GM12874 (cell line): Measurements from ENCODE around the gene MFSD2B.

ENCODE experiments used
- TF ChIP-seq, protein P1 (sequence below): IDR thresholded peaks from 2 replicates; pipeline ENCODE4 v1.5.1; 2011; ENCODE audit warnings: low read depth, mild to moderate bottlenecking, control low read depth, low read length, moderate library complexity; ENCODE audit not compliant: insufficient read depth

Gene MFSD2B

DNA sequence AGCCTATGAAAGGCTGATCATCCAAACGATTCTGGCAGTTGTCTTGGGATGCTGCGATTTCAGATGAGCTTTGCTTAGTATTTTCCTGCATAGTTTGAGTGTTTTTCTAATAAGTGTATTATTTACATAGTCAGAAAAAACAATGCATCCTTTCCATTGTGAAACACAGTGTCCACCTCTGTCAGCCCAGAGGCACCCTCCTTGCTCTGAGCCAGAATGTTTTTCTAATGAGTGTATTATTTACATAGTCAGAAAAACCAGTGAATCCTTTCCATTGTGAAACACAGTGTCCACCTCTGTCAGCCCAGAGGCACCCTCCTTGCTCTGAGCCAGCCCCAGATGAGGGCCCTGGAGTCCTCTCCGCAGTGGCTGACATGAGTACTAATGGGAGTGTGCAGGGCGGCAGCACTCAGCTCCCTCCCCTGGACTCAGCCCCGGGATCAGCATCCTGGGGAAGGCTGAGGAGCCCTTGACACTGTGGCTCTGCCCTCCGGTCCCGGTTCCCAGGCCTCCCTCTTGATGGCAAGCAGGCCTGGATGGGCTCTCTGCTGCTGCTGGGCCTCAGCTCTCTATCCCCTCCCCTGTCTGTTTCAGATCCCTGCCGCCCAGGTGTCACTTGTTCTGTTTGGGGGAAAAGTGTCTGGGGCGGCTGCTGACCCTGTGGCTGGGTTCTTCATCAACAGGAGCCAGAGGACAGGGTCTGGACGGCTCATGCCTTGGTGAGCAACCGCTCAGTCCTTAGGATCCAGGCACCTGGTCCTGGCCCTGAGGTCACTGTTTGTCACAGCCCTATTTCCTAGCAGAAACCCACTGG is 5.9 kb downstream of the MFSD2B start:
- TF ChIP-seq, protein P1, sequence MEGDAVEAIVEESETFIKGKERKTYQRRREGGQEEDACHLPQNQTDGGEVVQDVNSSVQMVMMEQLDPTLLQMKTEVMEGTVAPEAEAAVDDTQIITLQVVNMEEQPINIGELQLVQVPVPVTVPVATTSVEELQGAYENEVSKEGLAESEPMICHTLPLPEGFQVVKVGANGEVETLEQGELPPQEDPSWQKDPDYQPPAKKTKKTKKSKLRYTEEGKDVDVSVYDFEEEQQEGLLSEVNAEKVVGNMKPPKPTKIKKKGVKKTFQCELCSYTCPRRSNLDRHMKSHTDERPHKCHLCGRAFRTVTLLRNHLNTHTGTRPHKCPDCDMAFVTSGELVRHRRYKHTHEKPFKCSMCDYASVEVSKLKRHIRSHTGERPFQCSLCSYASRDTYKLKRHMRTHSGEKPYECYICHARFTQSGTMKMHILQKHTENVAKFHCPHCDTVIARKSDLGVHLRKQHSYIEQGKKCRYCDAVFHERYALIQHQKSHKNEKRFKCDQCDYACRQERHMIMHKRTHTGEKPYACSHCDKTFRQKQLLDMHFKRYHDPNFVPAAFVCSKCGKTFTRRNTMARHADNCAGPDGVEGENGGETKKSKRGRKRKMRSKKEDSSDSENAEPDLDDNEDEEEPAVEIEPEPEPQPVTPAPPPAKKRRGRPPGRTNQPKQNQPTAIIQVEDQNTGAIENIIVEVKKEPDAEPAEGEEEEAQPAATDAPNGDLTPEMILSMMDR: no peak

DNA sequence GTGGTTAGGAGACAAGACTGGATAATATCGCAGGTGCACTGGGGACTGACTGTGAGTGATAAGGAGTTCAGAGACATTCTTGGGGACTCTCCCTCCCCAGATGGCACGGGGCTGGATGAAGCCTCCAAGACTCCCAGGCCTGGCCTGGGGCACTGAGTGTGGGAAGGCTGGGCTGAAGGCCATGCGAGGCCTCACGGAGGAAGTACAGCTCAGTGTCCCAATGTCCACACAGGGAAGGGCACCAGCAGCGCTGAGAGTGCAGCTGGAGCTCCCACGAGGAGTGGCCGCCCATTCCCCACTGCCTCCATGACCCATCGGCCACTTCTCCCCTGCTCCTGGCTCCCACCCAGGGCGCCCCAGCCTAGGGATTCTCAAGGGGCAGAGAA is 6.5 kb downstream of the MFSD2B start:
- TF ChIP-seq, protein P1: no peak

DNA sequence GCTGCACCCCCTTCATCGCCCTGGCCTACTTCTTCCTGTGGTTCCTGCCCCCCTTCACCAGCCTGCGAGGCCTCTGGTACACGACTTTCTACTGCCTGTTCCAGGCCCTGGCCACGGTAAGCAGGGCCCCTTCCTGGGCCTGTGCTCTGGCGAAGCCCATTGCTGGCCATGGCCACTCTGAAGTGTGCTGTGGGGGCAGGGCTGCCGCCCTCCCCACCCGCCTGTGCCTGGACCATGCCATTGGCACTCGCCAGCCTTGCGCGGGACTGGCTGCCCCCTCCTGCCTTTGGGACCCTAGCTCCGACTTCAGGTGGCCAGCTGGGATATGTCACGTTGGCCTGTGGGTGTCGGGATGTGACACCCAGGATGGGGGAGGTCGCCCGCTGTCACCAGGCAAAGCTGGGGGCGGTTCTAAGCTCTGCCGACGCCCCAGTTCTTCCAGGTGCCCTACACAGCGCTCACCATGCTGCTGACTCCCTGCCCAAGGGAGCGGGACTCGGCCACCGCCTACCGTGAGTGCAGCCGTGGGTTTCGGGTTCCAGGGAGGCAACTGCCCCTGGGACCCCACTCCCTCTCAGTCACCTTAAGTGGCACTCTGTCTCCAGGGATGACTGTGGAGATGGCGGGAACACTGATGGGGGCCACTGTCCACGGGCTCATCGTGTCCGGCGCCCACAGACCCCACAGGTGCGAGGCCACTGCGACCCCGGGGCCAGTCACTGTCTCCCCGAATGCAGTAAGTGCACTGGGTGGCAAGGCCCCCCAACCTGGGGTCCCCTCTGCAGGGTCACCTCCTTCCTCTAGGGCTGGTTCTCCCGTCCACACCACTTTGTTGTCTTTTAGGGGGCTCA is 7.2 kb downstream of the MFSD2B start:
- TF ChIP-seq, protein P1: no peak

DNA sequence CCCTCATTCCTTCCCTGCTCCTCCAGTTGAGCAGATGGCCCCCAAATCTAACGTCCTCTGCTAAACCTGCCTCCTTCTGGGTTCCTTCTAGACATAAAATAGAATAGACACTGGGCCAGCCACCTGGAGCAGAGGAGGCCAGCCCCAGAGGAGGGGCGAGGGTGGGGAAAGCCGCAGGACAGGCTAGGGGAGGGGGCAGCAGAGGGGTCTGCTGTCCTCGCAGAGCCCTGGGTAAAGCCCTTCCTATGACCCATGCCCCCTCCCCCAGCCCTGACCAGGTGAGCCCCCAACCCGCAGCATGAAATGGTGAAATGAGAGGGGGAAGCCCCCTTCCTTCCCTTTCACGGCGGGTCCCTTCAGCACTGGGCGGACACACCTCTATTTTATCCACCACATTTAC is 7.8 kb downstream of the MFSD2B start:
- TF ChIP-seq, protein P1: no peak

DNA sequence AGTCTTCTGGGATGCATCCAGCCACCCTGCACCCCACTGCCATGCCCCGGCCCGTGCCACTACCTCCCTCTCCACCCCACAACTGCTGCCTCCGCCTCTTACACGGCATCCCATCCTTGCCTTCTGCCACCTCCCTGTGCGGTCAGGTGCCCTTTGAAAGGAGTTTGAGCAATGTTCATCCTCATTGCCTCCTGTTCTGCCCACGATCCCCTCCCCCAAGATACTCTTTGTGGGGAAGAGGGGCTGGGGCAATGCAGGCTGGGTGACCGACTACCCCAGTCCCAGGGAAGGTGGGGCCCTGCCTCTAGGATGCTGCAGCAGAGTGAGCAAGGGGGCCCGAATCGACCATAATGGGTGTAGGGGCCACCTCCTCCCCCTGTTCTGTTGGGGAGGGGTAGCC is 8.4 kb downstream of the MFSD2B start:
- TF ChIP-seq, protein P1: no peak

DNA sequence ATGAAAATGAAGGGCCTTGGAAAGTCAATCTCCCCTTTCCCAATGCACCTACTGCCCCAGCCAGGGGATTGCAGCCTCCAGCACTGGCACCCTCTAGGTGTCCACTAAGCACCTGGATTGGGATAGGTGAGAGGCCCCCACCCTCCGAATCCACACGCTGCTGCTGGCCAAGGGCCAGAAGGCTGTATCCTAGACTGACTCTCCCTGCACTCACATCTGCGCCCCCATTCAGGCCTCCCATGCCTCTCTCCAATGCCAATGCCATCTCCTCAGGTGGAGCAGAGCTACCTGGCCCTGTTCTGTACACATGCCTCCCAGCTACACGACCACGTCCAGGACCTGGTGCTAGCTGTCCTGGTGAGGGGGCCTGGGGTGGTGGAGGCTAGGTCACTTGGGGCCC is 9.8 kb downstream of the MFSD2B start:
- TF ChIP-seq, protein P1: no peak

DNA sequence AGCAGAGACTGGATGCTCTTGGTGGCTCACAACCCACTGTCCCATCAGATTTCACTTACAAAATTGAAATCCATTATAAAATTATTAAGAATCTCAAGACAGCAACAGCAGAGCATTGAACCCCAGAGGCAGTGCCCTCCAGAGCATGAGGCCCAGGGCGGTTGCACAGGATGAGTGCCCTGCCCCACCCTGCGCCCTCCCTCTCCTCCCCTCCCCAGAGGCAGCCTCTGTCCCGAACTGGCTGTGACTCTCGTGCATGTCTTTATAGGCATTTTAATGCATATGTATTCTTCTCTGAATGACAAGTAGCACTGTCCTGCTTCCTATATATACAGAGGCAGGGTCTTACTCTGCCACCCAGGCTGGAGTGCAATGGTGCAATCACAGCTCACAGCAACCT is 10.4 kb downstream of the MFSD2B start:
- TF ChIP-seq, protein P1: no peak
